Choroid plexus epithelial cell (primary cell): ENCODE data around the gene COG2.

Source experiments
- DNase-seq: peaks from one replicate; pipeline ENCODE4 v3.0.0-alpha.2; 2010; ENCODE audit warnings: low read depth
- H3K4me3 ChIP-seq: 2 replicates; pipeline ENCODE4 v1.5.1; 2011; ENCODE audit warnings: low read depth, mild to moderate bottlenecking, control low read depth, low read length, moderate library complexity
- CTCF ChIP-seq: conservative IDR thresholded peaks from 2 replicates; pipeline ENCODE4 v1.5.1; 2011; ENCODE audit warnings: low read depth, mild to moderate bottlenecking, control low read depth, inconsistent platforms, low read length, moderate library complexity

Gene COG2

GRCh38 chr1:230614121-230614520 is 28.2 kb upstream of the COG2 start:
- no peak overlapping the region for H3K4me3 ChIP-seq
- no peak for TF ChIP-seq CTCF
- DNase-seq, result no peak

GRCh38 chr1:230618537-230618936 is 23.7 kb upstream of the COG2 start:
- no peak overlapping the region for H3K4me3 ChIP-seq
- no peak for TF ChIP-seq CTCF
- no peak for DNase-seq

GRCh38 chr1:230620649-230621323 is 21.5 kb upstream of the COG2 start:
- no peak for TF ChIP-seq CTCF
- no peak for DNase-seq
- no peak overlapping the region for H3K4me3 ChIP-seq

- no peak for DNase-seq
- H3K4me3 ChIP-seq, result no peak overlapping the region
- no peak for TF ChIP-seq CTCF
These were observed 20.8 kb upstream of the COG2 start for GRCh38 chr1:230621324-230622030.

- H3K4me3 ChIP-seq, result no peak overlapping the region
- no peak for TF ChIP-seq CTCF
- DNase-seq, result no peak
These were observed 20.1 kb upstream of the COG2 start for GRCh38 chr1:230622151-230622550.

GRCh38 chr1:230624097-230624713 is 18.1 kb upstream of the COG2 start:
- no peak for TF ChIP-seq CTCF
- H3K4me3 ChIP-seq, result no peak overlapping the region
- DNase-seq, result no peak
